HL-60 (cell line): ENCODE results near the gene RTN4.

Experiments used
- POLR2AphosphoS5 ChIP-seq: IDR thresholded peaks from 2 replicates; pipeline ENCODE4 v1.6.1; 2012; ENCODE audit warnings: low read depth
- TF ChIP-seq, protein P1 (sequence below): IDR thresholded peaks from one replicate; pipeline ENCODE4 v1.5.1; 2011; ENCODE audit warnings: low read length, control low read depth, inconsistent platforms; ENCODE audit not compliant: insufficient read depth
- TF ChIP-seq, protein P2 (sequence below): IDR thresholded peaks from 2 replicates; pipeline ENCODE4 v1.6.1; 2012; ENCODE audit warnings: low read depth; ENCODE audit not compliant: insufficient replicate concordance

DNA sequence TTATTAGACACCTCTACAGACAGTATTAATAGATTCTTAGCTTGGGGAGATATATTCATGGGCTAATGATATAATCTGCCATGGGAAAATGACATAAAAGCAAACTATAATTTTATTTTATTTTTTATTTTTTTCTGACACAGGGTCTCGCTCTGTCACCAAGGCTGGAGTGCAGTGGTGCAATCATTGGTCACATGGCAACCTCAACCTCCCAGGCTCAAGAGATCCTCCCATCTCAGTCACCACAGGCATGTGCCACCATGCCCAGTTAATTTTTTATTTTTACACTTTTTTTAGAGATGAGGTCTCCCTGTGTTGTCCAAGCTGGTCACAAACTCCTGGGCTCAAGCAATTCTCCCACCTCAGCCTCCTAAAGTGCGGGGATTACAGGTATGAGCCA, 39.3 kb downstream of the RTN4 start:
- TF ChIP-seq, protein P1, sequence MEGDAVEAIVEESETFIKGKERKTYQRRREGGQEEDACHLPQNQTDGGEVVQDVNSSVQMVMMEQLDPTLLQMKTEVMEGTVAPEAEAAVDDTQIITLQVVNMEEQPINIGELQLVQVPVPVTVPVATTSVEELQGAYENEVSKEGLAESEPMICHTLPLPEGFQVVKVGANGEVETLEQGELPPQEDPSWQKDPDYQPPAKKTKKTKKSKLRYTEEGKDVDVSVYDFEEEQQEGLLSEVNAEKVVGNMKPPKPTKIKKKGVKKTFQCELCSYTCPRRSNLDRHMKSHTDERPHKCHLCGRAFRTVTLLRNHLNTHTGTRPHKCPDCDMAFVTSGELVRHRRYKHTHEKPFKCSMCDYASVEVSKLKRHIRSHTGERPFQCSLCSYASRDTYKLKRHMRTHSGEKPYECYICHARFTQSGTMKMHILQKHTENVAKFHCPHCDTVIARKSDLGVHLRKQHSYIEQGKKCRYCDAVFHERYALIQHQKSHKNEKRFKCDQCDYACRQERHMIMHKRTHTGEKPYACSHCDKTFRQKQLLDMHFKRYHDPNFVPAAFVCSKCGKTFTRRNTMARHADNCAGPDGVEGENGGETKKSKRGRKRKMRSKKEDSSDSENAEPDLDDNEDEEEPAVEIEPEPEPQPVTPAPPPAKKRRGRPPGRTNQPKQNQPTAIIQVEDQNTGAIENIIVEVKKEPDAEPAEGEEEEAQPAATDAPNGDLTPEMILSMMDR: no peak
- no peak for TF ChIP-seq POLR2AphosphoS5
- TF ChIP-seq, protein P2, sequence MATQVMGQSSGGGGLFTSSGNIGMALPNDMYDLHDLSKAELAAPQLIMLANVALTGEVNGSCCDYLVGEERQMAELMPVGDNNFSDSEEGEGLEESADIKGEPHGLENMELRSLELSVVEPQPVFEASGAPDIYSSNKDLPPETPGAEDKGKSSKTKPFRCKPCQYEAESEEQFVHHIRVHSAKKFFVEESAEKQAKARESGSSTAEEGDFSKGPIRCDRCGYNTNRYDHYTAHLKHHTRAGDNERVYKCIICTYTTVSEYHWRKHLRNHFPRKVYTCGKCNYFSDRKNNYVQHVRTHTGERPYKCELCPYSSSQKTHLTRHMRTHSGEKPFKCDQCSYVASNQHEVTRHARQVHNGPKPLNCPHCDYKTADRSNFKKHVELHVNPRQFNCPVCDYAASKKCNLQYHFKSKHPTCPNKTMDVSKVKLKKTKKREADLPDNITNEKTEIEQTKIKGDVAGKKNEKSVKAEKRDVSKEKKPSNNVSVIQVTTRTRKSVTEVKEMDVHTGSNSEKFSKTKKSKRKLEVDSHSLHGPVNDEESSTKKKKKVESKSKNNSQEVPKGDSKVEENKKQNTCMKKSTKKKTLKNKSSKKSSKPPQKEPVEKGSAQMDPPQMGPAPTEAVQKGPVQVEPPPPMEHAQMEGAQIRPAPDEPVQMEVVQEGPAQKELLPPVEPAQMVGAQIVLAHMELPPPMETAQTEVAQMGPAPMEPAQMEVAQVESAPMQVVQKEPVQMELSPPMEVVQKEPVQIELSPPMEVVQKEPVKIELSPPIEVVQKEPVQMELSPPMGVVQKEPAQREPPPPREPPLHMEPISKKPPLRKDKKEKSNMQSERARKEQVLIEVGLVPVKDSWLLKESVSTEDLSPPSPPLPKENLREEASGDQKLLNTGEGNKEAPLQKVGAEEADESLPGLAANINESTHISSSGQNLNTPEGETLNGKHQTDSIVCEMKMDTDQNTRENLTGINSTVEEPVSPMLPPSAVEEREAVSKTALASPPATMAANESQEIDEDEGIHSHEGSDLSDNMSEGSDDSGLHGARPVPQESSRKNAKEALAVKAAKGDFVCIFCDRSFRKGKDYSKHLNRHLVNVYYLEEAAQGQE: no peak
